Muscle layer of duodenum (tissue), 2 donors: ENCODE measurements around the gene TIPRL.

Experiments
- H3K27ac ChIP-seq: one replicate; pipeline ENCODE4 v1.7.0; 2013; ENCODE audit warnings: mild to moderate bottlenecking, low read length
- H3K27me3 ChIP-seq: one replicate; pipeline ENCODE4 v1.7.0; 2013; ENCODE audit warnings: low read depth, mild to moderate bottlenecking, control low read depth, low read length
- H3K36me3 ChIP-seq, 2 donors: one replicate each; pipeline ENCODE4 v1.7.0; 2013; ENCODE audit warnings: low read length in 2 of 2, control low read depth in 1 of 2, mild to moderate bottlenecking in 1 of 2; ENCODE audit not compliant: insufficient read depth in 2 of 2, control insufficient read depth in 1 of 2
- H3K4me1 ChIP-seq, 2 donors: one replicate each; pipeline ENCODE4 v1.7.0; 2013; ENCODE audit warnings: low read length in 2 of 2, mild to moderate bottlenecking in 2 of 2, control low read depth in 1 of 2, moderate library complexity in 1 of 2; ENCODE audit not compliant: insufficient read depth in 2 of 2, control insufficient read depth in 1 of 2
- H3K4me3 ChIP-seq, 2 donors: one replicate each; pipeline ENCODE4 v1.7.0; 2013; ENCODE audit warnings: low read length in 2 of 2, low read depth in 1 of 2, mild to moderate bottlenecking in 1 of 2
- H3K9me3 ChIP-seq, 2 donors: one replicate each; pipeline ENCODE4 v1.7.0; 2013; ENCODE audit warnings: low read length in 2 of 2, control low read depth in 1 of 2, mild to moderate bottlenecking in 1 of 2; ENCODE audit not compliant: control insufficient read depth in 1 of 2
- donor health status: healthy.

The TIPRL gene

GRCh38 chr1:168218658-168219057 is 39.9 kb downstream of the TIPRL start:
- H3K9me3 ChIP-seq = no peaks in the 10 kb centered on the region
- H3K4me3 ChIP-seq = no peak overlapping the region
- H3K4me1 ChIP-seq = no peaks in the 10 kb centered on the region
- H3K27me3 ChIP-seq = no peaks in the 10 kb centered on the region
- no peak overlapping the region for H3K27ac ChIP-seq
- H3K36me3 ChIP-seq = no peaks in the 10 kb centered on the region

DNA sequence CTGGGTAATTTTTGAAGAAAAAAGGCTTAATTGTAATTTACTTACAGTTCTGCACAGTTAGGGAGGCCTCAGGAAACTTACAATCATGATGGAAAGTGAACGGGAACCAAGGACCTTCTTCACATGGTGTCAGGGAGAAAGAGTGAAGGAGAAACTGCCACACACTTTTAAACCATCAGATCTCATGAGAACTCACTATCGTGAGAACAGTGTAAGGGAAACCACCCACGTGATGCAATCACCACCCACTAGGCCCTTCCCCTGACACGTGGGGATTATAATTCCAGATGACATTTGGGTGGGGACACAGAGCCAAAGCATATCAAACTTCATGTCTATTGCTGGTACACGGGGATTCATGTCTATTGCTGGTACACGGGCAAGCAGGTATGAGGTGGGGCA is 41.7 kb downstream of the TIPRL start:
- Histone ChIP-seq H3K4me1 (no peaks in the 10 kb centered on the region), H3K9me3 (no peaks in the 10 kb centered on the region), H3K36me3 (no peaks in the 10 kb centered on the region), H3K27me3 (no peaks in the 10 kb centered on the region), H3K4me3 (no peak overlapping the region), H3K27ac (no peak overlapping the region)

DNA sequence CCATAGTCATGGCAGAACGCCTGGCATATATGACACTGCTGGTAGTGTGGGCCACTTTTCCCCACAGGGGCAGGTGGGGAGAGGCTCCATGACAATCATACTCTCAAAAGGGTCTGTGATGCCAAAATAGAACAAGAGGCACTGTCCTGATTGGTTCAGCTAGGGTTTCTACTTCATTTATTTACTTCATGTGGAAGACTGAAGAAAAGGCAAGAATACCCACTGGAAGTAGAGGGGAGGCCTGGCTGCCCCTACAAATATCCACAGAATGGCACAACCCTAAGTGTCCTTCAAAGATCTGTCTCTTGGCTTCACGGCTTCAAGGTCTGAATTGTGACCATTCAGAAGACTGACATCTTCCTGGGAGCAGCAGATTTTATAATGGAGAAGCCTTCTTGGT is 42.5 kb downstream of the TIPRL start:
- H3K9me3 ChIP-seq = no peaks in the 10 kb centered on the region
- peaks cover 0 to 4% of the 10 kb centered on the region in 2 donors for H3K36me3 ChIP-seq
- H3K27ac ChIP-seq = no peak overlapping the region

GRCh38 chr1:168223261-168223660 is 44.5 kb downstream of the TIPRL start:
- Histone ChIP-seq H3K36me3 (peaks cover 0 to 6% of the 10 kb centered on the region in 2 donors), H3K4me3 (no peak overlapping the region), H3K9me3 (no peaks in the 10 kb centered on the region), H3K4me1 (peaks cover 4 to 8% of the 10 kb centered on the region in 2 donors), H3K27me3 (no peaks in the 10 kb centered on the region), H3K27ac (no peak overlapping the region)

More for the DNA sequence above, 42.5 kb downstream of the TIPRL start:
- Histone ChIP-seq H3K4me1 (no peaks in the 10 kb centered on the region), H3K27me3 (no peaks in the 10 kb centered on the region), H3K4me3 (no peak overlapping the region)

DNA sequence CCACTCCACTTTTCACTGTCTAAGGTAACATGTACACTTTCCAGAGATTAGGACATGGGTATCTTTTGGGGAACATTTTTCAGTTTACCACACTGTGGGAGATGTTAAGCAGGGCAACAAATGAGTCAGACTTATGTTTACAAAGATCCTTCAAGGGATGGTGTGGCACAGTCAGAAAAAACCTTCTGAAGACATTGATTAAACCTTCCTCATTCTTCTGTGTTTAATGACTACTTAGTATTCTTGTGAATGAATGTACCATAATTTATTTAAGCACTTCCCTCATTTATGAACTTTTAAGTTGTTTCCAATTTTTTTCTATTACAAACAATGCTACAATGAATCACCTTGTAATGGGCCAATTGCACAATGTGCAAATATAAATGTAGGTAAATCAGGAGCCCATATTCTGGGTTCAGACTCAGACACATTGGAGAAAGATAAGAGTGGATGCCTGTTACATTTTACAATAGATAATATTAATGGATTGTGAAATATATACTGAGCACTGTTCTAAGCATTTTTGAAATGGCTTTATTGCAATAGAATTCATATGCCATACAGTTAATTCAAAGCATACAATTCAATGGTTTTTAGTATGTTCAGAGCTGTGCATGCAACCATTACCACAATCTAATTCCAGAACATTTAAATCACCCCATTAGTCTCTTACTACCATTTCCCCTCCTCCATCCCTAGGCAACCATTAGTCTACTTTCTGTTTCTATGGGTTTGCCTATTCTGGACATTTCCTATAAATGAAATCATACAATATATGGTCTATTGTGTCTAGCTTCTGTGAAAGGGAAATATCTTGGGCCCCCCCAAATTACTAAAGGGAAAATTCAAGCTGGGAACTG is 45.1 kb downstream of the TIPRL start:
- Histone ChIP-seq H3K36me3 (peaks cover 0 to 6% of the 10 kb centered on the region in 2 donors), H3K4me3 (no peak overlapping the region), H3K27ac (no peak overlapping the region), H3K4me1 (peaks cover 11 to 15% of the 10 kb centered on the region in 2 donors), H3K27me3 (no peaks in the 10 kb centered on the region), H3K9me3 (no peaks in the 10 kb centered on the region)

DNA sequence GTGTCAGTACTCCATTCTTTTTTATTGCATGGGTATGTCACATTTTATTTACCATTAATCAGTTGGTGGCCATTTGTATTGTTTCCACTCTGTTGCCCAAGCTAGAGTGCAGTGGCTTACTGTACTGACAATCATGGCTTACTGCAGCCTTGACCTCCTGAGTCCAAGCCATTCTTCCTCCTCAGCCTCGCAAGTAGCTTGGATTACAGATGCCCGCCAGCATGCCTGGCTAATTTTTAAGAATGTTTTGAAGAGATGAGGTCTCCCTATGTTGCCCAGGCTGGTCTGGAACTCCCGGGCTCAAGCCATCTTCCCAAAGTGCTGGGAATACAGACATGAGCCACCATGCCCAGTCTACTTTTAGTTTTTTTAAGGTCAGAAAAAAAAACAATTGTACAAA is 46.2 kb downstream of the TIPRL start:
- peaks cover 2 to 6% of the 10 kb centered on the region in 2 donors for H3K36me3 ChIP-seq
- H3K9me3 ChIP-seq = no peaks in the 10 kb centered on the region
- peak overlapping the region; percentile 72 to 91 for H3K4me3 ChIP-seq
- H3K27me3 ChIP-seq = no peaks in the 10 kb centered on the region
- H3K4me1 ChIP-seq = peaks cover 17 to 20% of the 10 kb centered on the region in 2 donors
- peak overlapping the region; percentile 79 for H3K27ac ChIP-seq

DNA sequence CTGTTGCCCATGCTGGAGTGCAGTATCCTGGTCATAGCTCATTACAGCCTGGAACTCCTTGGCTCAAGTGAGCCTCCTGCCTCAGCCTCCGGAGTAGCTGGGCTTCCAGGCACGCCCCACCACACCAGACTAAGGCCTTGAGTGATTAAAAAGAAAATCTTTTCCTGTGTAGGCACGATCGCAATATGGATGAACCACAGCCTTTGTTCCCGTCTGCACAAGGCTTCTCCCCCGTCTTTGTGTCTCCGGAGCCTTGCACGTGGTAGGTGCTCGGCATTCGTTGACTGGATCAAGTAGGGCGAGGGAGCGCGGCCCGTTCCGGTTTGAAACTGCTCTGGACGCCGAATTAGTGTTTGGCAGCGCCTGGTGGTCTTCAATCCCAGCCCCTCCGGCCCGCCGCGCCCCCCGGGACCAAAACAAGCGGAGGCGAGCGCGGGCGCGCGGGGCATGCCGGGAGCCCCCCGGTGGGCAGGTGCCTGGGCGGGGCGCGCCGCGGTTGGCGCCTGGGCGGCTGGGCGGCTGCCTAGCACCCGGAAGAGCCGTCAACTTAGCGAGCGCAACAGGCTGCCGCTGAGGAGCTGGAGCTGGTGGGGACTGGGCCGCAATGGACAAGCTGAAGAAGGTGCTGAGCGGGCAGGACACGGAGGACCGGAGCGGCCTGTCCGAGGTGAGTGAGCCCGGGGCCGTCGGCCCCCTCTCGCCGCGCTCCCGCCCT is 46.9 kb downstream of the TIPRL start, which contains the start of gene SFT2D2:
SFT2D2 (plus strand) TSS at position 529 of the 715 bp plus-strand sequence; CDS start at position 605, 76 bp downstream.
- Histone ChIP-seq H3K27me3 (no peaks in the 10 kb centered on the region), H3K27ac (peak within 1 kb of the TSS; percentile 79), H3K9me3 (no peaks in the 10 kb centered on the region), H3K36me3 (peaks cover 6% of the 10 kb centered on the region in 2 donors), H3K4me1 (peaks cover 17 to 23% of the 10 kb centered on the region in 2 donors), H3K4me3 (peak within 1 kb of the TSS; percentile 72 to 91)

GRCh38 chr1:168227620-168228019 is 48.9 kb downstream of the TIPRL start:
- Histone ChIP-seq H3K4me1 (peaks cover 17 to 23% of the 10 kb centered on the region in 2 donors), H3K9me3 (no peaks in the 10 kb centered on the region), H3K4me3 (peak overlapping the region; percentile 72 to 91), H3K27me3 (no peaks in the 10 kb centered on the region), H3K27ac (peak overlapping the region; percentile 32), H3K36me3 (peaks cover 18 to 22% of the 10 kb centered on the region in 2 donors)

DNA sequence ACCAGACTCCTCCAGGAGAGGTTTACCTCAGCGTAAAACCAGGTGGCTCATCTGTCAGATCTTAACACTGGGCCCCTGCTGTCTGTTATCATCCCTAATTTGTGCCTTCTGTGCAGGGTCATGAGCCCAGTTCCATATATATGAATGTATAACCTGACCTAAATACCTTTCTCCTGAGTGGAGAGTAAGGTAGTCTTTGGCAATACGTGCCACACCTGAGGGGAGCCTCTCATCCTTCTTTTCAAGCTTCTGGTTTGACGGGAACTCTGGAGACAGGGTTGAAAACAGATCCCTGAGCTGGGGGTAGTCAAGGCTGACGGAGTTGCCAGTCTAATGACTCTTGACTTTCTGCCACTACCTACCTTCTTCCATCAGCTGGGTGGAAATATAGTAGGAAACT is 51.1 kb downstream of the TIPRL start:
- H3K9me3 ChIP-seq = no peaks in the 10 kb centered on the region
- peaks cover 30 to 34% of the 10 kb centered on the region in 2 donors for H3K36me3 ChIP-seq
- H3K27ac ChIP-seq = no peak overlapping the region
- H3K27me3 ChIP-seq = no peaks in the 10 kb centered on the region
- H3K4me1 ChIP-seq = peaks cover 17 to 23% of the 10 kb centered on the region in 2 donors
- no peak overlapping the region for H3K4me3 ChIP-seq

GRCh38 chr1:168230709-168231108 is 51.9 kb downstream of the TIPRL start:
- peaks cover 34 to 37% of the 10 kb centered on the region in 2 donors for H3K36me3 ChIP-seq
- peaks cover 17 to 27% of the 10 kb centered on the region in 2 donors for H3K4me1 ChIP-seq
- H3K27me3 ChIP-seq = no peaks in the 10 kb centered on the region
- no peak overlapping the region for H3K4me3 ChIP-seq
- no peaks in the 10 kb centered on the region for H3K9me3 ChIP-seq
- H3K27ac ChIP-seq = no peak overlapping the region

GRCh38 chr1:168234846-168235547 is 56.2 kb downstream of the TIPRL start:
- H3K9me3 ChIP-seq = no peaks in the 10 kb centered on the region
- H3K4me3 ChIP-seq = no peak overlapping the region
- H3K27me3 ChIP-seq = no peaks in the 10 kb centered on the region
- peaks cover 0 to 7% of the 10 kb centered on the region in 2 donors for H3K4me1 ChIP-seq
- H3K27ac ChIP-seq = no peak overlapping the region
- peaks cover 55 to 60% of the 10 kb centered on the region in 2 donors for H3K36me3 ChIP-seq
